Endothelial cell of hepatic sinusoid (primary cell): Measurements from ENCODE around the gene CCAR1.
"Not testable (repeated sequence)": the region's sequence is repeated elsewhere in the genome, so short reads cannot be mapped to it uniquely, and the experiment has no call there.

ENCODE experiments used
- in situ Hi-C: cut with HindIII; loops from 2 replicates; pipeline ENCODE4 v1.10.0; 2017; ENCODE audit warnings: low sequenced_read_pairs

Gene CCAR1

GRCh38 chr10:68826764-68827591 is 105.9 kb downstream of the CCAR1 start, which contains the start of gene STOX1:
TSS of gene STOX1 (plus strand) at chr10:68827531. CDS start at chr10:68827624, 93 bp downstream.
- in situ Hi-C loops = no loop called here

- in situ Hi-C loops = not testable (repeated sequence)
Measured at GRCh38 chr10:68827592-68827959, 106.5 kb downstream of the CCAR1 start.

GRCh38 chr10:68828083-68828601 is 107.1 kb downstream of the CCAR1 start:
- in situ Hi-C loops = not testable (repeated sequence)

GRCh38 chr10:68828833-68829232 is 107.8 kb downstream of the CCAR1 start:
- in situ Hi-C loops = no loop called here

GRCh38 chr10:68829521-68829920 is 108.5 kb downstream of the CCAR1 start:
- in situ Hi-C loops = no loop called here

- in situ Hi-C loops = no loop called here
Measured at GRCh38 chr10:68829952-68830351, 108.9 kb downstream of the CCAR1 start.

- in situ Hi-C loops = no loop called here
Measured at GRCh38 chr10:68831961-68832455, 111.0 kb downstream of the CCAR1 start.

GRCh38 chr10:68832601-68833000 is 111.6 kb downstream of the CCAR1 start:
- in situ Hi-C loops = no loop called here

- in situ Hi-C loops = no loop called here
Measured at GRCh38 chr10:68837626-68838322, 116.7 kb downstream of the CCAR1 start.

- in situ Hi-C loops = loop anchor here (5.0 kb wide), 1 partner anchor 52 kb away; no protein-coding TSS in a partner anchor
Measured at GRCh38 chr10:68840650-68841049, 119.6 kb downstream of the CCAR1 start.
